ENCODE measurements around the gene PYDC2. TPM values are rescaled to one million over a fixed set of nuclear protein-coding genes. Genes with fewer than 3 reads are reported as not detected.

PYDC2 gene
- total and polyA plus RNA-seq, 12 donors = 63.2 TPM; not detected in 11

DNA sequence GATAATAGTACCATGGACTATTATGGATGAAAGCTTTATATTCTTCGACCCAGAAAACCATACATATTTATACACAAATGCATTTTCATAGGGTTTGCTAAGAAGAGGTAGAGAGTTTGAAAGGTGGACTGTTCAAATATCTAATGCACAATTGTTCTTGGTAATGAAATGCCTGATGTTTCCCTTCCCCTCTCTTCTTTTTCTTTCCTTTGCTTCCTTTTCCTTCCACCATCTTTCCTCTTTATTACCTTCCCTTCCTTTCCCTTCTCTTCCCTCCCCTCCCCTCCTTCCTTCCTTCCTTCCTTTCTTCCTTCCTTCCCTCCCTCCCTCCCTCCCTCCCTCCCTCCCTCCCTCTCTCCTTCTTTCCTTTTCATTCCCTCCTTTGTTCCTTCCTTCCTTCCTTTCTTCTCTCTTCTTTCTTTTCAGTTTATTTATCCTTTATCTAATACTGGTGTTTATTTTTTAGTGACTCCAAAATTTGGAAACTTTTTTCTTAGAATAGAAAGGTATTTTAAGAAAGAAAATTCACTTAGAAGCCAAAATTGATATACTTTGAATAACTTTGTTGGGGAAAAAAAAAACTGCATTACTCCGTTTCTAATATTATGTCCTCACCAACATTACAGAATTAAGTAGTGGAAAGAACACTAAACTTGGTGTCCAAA, 22.7 kb upstream of the PYDC2 start:
- H3K36me3 ChIP-seq (replicated peaks in 1 of 2) = no peaks in the 10 kb centered on the region
- H3K4me1 ChIP-seq (replicated peaks in 1 of 2) = no peaks in the 10 kb centered on the region
- DNase-seq = no peak
- 79 to 86% (median 84%) methylated on average over 2 of the region's 2 CpGs for WGBS, 4 donors
- TF ChIP-seq, protein P1, sequence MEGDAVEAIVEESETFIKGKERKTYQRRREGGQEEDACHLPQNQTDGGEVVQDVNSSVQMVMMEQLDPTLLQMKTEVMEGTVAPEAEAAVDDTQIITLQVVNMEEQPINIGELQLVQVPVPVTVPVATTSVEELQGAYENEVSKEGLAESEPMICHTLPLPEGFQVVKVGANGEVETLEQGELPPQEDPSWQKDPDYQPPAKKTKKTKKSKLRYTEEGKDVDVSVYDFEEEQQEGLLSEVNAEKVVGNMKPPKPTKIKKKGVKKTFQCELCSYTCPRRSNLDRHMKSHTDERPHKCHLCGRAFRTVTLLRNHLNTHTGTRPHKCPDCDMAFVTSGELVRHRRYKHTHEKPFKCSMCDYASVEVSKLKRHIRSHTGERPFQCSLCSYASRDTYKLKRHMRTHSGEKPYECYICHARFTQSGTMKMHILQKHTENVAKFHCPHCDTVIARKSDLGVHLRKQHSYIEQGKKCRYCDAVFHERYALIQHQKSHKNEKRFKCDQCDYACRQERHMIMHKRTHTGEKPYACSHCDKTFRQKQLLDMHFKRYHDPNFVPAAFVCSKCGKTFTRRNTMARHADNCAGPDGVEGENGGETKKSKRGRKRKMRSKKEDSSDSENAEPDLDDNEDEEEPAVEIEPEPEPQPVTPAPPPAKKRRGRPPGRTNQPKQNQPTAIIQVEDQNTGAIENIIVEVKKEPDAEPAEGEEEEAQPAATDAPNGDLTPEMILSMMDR (IDR thresholded peaks at IDR 0.05) = no peak
- no peak for TF ChIP-seq POLR2A (IDR thresholded peaks at IDR 0.05)
- H3K27ac ChIP-seq = no peak overlapping the region
- no peaks in the 10 kb centered on the region for H3K27me3 ChIP-seq
- no peak overlapping the region for H3K4me3 ChIP-seq
- no peaks in the 10 kb centered on the region for H3K9me3 ChIP-seq (replicated peaks in 1 of 3)
- intact Hi-C loops (cut with DNase I) = no loop called here

DNA sequence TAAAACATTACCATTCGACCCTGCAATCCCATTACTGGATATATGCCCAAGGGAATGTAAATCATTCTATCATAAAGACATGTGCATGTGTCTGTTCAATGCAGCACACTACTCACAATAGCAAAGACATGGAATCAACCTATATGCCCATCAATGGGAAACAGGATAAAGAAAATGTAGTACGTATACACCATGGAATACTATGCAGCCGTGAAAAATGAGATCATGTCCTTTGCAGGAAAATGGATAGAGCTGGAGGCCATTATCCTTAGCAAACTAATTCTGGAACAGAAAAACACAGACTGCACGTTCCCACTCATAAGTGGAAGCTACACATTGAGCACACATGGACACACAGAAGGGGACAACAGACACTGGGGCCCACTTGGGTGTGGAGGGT, 20.4 kb upstream of the PYDC2 start:
- intact Hi-C loops (cut with DNase I) = no loop called here
- no peak for DNase-seq
- no peaks in the 10 kb centered on the region for H3K36me3 ChIP-seq (replicated peaks in 1 of 2)
- no peaks in the 10 kb centered on the region for H3K9me3 ChIP-seq (replicated peaks in 1 of 3)
- TF ChIP-seq POLR2A (IDR thresholded peaks at IDR 0.05) = no peak
- TF ChIP-seq, protein P1 (IDR thresholded peaks at IDR 0.05) = no peak
- no peak overlapping the region for H3K4me3 ChIP-seq
- no peaks in the 10 kb centered on the region for H3K4me1 ChIP-seq (replicated peaks in 1 of 2)
- WGBS, 4 donors = 74 to 90% (median 84%) methylated on average over 4 of the region's 4 CpGs
- no peaks in the 10 kb centered on the region for H3K27me3 ChIP-seq
- no peak overlapping the region for H3K27ac ChIP-seq

DNA sequence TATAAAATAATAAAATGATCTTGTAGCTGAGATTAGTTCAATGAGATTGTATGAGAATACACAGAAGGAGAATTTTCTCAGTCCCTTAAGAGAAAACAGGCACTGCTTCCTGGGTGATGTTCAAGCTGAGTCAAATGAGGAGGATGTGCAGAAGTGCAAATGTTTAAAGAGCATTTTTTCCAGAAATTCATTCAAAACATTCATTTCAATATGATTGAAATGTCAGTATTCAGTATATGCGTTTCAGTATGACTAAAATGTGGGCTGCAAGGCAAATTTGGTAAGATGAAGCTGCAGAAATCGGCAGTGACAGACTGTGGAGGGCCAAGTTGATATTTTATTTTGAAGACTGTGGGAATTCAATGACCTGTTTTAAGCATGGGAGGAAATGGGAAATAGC, 19.3 kb upstream of the PYDC2 start:
- Histone ChIP-seq H3K36me3 (replicated peaks in 1 of 2) (no peaks in the 10 kb centered on the region), H3K4me3 (no peak overlapping the region), H3K27ac (no peak overlapping the region), H3K9me3 (replicated peaks in 1 of 3) (no peaks in the 10 kb centered on the region), H3K4me1 (replicated peaks in 1 of 2) (no peaks in the 10 kb centered on the region), H3K27me3 (no peaks in the 10 kb centered on the region)
- intact Hi-C loops (cut with DNase I) = no loop called here
- TF ChIP-seq, protein P1 (IDR thresholded peaks at IDR 0.05) = no peak
- TF ChIP-seq POLR2A (IDR thresholded peaks at IDR 0.05) = no peak
- 59 to 83% (median 77%) methylated on average over 2 of the region's 2 CpGs for WGBS, 4 donors
- DNase-seq = no peak

DNA sequence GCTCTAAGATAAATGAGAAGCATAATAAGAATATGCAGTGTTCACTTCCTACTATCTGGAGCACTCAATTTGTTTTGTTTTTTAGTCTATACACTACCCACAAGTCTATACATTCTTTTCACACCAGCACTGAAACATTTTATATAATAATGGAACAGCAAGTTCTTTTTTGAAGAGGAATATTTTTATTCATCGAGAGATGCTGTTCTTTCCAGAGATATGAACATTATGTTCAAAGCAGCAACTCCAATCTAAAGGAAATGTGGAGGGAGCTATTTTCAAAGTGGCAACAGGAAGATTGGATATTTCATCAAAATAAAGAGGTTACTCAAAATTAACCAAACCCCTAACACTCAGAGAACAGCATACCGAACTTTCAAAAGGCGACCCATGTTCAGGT, 16.4 kb upstream of the PYDC2 start:
- intact Hi-C loops (cut with DNase I) = no loop called here
- no peak for DNase-seq
- H3K4me1 ChIP-seq (replicated peaks in 1 of 2) = no peaks in the 10 kb centered on the region
- no peak overlapping the region for H3K4me3 ChIP-seq
- no peaks in the 10 kb centered on the region for H3K27me3 ChIP-seq
- H3K27ac ChIP-seq = no peak overlapping the region
- WGBS, 4 donors = 91 to 97% (median 92%) methylated on average over 3 of the region's 3 CpGs
- TF ChIP-seq, protein P1 (IDR thresholded peaks at IDR 0.05) = no peak
- TF ChIP-seq POLR2A (IDR thresholded peaks at IDR 0.05) = no peak
- no peaks in the 10 kb centered on the region for H3K9me3 ChIP-seq (replicated peaks in 1 of 3)
- H3K36me3 ChIP-seq (replicated peaks in 1 of 2) = no peaks in the 10 kb centered on the region

Data from adrenal gland (tissue), 12 donors.